ENCODE measurements around the gene KRT35.
A peak's percentile ranks its signal among the peaks of the same experiment; 100 is the strongest.

The KRT35 gene

DNA sequence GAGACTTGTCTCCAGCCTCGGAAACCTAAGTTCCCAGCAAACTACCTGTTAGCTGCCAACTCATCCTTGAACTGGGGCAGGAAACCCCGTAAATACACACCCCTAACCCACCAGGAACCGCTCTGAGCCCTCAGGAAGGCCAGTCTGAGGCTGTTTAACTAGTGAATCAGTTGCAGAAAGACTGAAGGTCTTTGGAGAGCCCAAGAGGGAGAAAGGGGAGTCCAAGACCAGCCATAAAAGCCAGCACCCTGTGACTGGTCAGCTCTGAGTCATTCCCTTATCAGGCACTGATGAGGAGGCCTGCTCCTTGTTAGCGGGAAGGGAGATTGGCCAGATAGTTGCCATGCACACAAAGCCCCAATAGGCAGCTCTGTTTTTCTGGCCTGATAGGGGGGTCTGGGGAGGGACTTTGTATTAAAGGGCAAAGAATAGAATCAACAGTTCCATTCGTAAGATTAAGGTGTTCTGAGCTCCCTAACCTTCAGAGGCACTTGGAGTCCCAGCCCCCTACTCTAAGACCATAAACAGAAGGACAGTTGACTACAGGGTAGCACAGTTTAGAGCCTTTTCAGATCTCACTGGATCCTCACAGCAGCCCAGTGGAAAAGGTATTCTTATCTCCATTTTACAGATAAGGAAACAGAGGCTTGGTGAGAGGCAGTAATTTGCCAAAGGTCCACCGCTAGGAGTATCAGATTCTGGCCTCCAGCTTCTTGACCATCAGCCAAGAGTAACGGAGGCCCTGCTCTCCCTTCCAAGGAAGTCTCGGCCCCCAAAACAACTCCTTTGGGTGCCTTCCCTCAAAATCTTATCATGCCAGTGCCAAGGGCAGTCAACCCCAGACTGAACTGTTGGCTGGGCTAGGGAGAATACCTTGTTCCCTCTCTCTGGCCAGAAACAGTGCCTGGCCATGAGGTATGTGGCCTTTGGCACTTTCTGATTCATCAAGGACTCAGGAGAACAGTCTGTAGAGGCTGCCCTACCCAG is 49.4 kb upstream of the KRT35 start (continued):
- TF ChIP-seq, protein P1, sequence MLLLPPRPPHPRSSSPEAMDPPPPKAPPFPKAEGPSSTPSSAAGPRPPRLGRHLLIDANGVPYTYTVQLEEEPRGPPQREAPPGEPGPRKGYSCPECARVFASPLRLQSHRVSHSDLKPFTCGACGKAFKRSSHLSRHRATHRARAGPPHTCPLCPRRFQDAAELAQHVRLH (tag by site-specific recombination; IDR thresholded peaks at IDR 0.05): no peak
- TF ChIP-seq ZNF341 (tag by site-specific recombination; IDR thresholded peaks at IDR 0.05; ENCODE audit: low read depth) (0 out of 2 replicates have a peak, but pooled peaks have one; percentile 31), SP7 (tag by site-specific recombination; IDR thresholded peaks at IDR 0.05) (peak; percentile 44), ZNF610 (tag by site-specific recombination; IDR thresholded peaks at IDR 0.05; ENCODE audit: borderline replicate concordance) (no peak), ZNF837 (tag by site-specific recombination; IDR thresholded peaks at IDR 0.05) (no peak), ZNF747 (tag by site-specific recombination; IDR thresholded peaks at IDR 0.05) (no peak), OSR2 (tag by site-specific recombination; IDR thresholded peaks at IDR 0.05) (peak; percentile 65; the same call in 1 of the 2 replicates), TCF7L2 (IDR thresholded peaks at IDR 0.05; ENCODE audit: borderline replicate concordance, low read depth, low read length) (no peak), ZNF10 (tag by site-specific recombination; IDR thresholded peaks at IDR 0.05) (peak; percentile 98), SCRT2 (tag by site-specific recombination; IDR thresholded peaks at IDR 0.05) (peak; percentile 55; the same call in 1 of the 2 replicates), BCL11A (tag by site-specific recombination; IDR thresholded peaks at IDR 0.05; ENCODE audit: low read depth) (0 out of 2 replicates have a peak, but pooled peaks have one; percentile 28), IKZF3 (tag by site-specific recombination; IDR thresholded peaks at IDR 0.05) (0 out of 2 replicates have a peak, but pooled peaks have one; percentile 41), TRIM28 (IDR thresholded peaks at IDR 0.05; ENCODE audit: borderline replicate concordance, low read length) (peak; percentile 48; the same call in 1 of the 2 replicates), GLIS2 (tag by site-specific recombination; IDR thresholded peaks at IDR 0.05) (no peak)
- TF ChIP-seq, protein P2, sequence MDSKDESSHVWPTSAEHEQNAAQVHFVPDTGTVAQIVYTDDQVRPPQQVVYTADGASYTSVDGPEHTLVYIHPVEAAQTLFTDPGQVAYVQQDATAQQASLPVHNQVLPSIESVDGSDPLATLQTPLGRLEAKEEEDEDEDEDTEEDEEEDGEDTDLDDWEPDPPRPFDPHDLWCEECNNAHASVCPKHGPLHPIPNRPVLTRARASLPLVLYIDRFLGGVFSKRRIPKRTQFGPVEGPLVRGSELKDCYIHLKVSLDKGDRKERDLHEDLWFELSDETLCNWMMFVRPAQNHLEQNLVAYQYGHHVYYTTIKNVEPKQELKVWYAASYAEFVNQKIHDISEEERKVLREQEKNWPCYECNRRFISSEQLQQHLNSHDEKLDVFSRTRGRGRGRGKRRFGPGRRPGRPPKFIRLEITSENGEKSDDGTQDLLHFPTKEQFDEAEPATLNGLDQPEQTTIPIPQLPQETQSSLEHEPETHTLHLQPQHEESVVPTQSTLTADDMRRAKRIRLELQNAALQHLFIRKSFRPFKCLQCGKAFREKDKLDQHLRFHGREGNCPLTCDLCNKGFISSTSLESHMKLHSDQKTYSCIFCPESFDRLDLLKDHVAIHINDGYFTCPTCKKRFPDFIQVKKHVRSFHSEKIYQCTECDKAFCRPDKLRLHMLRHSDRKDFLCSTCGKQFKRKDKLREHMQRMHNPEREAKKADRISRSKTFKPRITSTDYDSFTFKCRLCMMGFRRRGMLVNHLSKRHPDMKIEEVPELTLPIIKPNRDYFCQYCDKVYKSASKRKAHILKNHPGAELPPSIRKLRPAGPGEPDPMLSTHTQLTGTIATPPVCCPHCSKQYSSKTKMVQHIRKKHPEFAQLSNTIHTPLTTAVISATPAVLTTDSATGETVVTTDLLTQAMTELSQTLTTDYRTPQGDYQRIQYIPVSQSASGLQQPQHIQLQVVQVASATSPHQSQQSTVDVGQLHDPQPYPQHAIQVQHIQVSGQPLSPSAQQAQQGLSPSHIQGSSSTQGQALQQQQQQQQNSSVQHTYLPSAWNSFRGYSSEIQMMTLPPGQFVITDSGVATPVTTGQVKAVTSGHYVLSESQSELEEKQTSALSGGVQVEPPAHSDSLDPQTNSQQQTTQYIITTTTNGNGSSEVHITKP (tag by site-specific recombination; IDR thresholded peaks at IDR 0.05): peak; percentile 84

DNA sequence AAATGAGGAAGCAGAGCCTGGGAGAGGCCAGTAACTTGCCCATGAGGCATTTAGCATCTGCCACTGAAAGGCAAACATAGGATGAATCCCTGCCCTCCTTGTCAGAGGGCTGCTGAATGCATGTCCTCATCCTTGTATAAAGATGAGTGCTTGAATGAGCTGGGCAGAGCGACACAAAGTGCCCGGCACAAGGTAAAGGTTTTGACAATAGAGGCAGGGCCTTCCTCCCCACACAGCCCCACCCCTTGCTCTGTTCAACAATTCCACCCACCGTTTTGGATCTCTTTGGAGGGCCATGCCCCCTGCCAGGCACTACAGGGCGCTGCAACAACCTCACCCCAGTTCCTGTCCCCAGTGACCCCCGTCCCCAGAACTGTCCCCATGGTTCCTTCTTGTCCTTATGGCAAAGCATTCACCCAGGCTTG is 48.6 kb upstream of the KRT35 start:
- H3K27ac ChIP-seq (ENCODE audit: extremely low read depth, low read depth, low read length): peak overlapping the region; percentile 32
- no peaks in the 10 kb centered on the region for H3K9me3 ChIP-seq (ENCODE audit: control insufficient read depth, insufficient read depth, low read depth, low read length)
- H3K4me1 ChIP-seq (ENCODE audit: control insufficient read depth, insufficient read depth, low read length): peaks cover 14% of the 10 kb centered on the region
- ChIA-PET POLR2A (interaction anchor here (1.6 to 1.8 kb wide), 2 partner anchors 136 to 159 kb away, joined by 5 to 13 read pairs; partner anchors contain the start of gene EIF1), CTCF (interaction anchor here (1.0 to 4.8 kb wide), 7 partner anchors 11 to 136 kb away, joined by 3 to 55 read pairs (median 7); no protein-coding TSS in a partner anchor)
- no peak overlapping the region for H3K4me3 ChIP-seq (ENCODE audit: low read depth, low read length)
- H3K36me3 ChIP-seq (ENCODE audit: control insufficient read depth in 2 of 2, insufficient read depth in 1 of 2, low read length in 2 of 2): no peaks in the 10 kb centered on the region; a peak in 2 of 3 replicates
- TF ChIP-seq, protein P3, sequence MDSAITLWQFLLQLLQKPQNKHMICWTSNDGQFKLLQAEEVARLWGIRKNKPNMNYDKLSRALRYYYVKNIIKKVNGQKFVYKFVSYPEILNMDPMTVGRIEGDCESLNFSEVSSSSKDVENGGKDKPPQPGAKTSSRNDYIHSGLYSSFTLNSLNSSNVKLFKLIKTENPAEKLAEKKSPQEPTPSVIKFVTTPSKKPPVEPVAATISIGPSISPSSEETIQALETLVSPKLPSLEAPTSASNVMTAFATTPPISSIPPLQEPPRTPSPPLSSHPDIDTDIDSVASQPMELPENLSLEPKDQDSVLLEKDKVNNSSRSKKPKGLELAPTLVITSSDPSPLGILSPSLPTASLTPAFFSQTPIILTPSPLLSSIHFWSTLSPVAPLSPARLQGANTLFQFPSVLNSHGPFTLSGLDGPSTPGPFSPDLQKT (IDR thresholded peaks at IDR 0.05; ENCODE audit: borderline replicate concordance, low read depth, low read length): no peak
- no peak for TF ChIP-seq ZNF624 (tag by site-specific recombination; IDR thresholded peaks at IDR 0.05)
- no peak for TF ChIP-seq ZFP37 (tag by site-specific recombination; IDR thresholded peaks at IDR 0.05)
- 0 out of 2 replicates have a peak, but pooled peaks have one; percentile 19 for TF ChIP-seq ZNF140 (tag by site-specific recombination; IDR thresholded peaks at IDR 0.05)
